Measurements from ENCODE around the gene EXOC3L1. TPM values are rescaled to one million over a fixed set of nuclear protein-coding genes. Genes with fewer than 3 reads are reported as not detected.

Gene EXOC3L1
- total RNA-seq, 1 experiment from 2014 or later, result 0.30 TPM

DNA sequence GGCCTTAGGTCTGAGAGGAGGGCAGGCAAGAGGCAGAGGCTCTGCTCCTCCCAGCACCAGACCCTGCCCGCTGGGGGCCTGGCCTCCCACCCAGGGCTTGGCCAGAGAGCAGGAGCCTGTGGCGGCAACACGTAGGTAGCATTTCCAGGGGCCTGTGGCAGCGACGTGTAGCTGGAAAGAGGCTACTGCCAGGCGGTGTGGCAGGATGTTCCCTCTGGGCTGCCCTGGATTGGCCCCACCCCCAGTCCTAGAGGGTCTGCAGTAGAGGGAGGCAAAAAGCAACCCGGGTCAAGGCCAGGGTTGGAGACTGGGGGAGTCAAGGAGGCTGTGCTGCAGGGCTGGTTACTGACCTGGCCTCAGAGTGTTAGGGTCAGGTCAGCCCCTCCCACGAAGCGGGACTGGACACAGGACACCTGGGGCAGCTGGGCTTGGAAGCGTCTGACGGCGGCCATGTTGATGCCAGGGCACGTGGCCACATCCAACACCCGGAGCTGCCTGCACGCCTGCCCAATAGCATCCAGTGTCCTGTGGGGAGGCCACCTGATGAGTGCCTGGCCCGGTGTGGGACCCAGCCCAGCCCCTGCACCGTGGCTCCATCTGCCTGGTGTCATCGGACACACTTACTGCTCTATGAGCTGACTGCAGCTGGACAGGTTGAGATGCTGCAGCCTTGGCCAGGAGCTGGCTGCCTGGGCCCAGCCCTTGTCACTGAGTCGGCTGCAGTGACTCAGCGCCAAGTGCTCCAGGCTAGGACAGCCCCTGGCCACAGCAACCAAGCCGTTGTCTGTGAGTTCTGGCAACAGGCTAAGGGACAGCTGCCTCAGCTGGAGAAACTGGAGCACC is 17.5 kb upstream of the EXOC3L1 start:
- peak overlapping the region; percentile 62 for H3K4me2 ChIP-seq (ENCODE audit: low read length)
- DNase-seq (ENCODE audit: low read depth, low spot score), result no peak
- no peaks in the 10 kb centered on the region for H3K9me2 ChIP-seq (ENCODE audit: insufficient read depth)
- no peak for TF ChIP-seq SIN3A (IDR thresholded peaks at IDR 0.05; ENCODE audit: low read depth)
- peak; percentile 30; the same call in 1 of the 2 replicates for TF ChIP-seq POLR2AphosphoS5 (IDR thresholded peaks at IDR 0.05; ENCODE audit: low read depth, low read length)
- TF ChIP-seq EZH2phosphoT487 (IDR thresholded peaks at IDR 0.05; ENCODE audit: borderline replicate concordance), result no peak
- no peaks in the 10 kb centered on the region for H3K79me2 ChIP-seq (ENCODE audit: insufficient read depth, low read length)
- no peaks in the 10 kb centered on the region for H3K9me3 ChIP-seq (ENCODE audit: control insufficient read depth in 1 of 2, insufficient read depth in 1 of 2, low read depth in 1 of 2, low read length in 2 of 2)
- peaks cover 11 to 25% of the 10 kb centered on the region in 2 experiments for H3K4me1 ChIP-seq (ENCODE audit: control insufficient read depth in 1 of 2, insufficient read depth in 2 of 2, low read length in 2 of 2)
- H3K27me3 ChIP-seq (ENCODE audit: insufficient read depth, low read length), result no peaks in the 10 kb centered on the region
- RAD21 ChIA-PET (ENCODE audit: low non-redundant PET in 1 of 2, low total read pairs in 2 of 2, uncharacterized antibody in 2 of 2, unreplicated experiment in 2 of 2), result no interaction called here
- no TSS peak for BruUV-seq (replicated peaks)
- no peak overlapping the region for H2AFZ ChIP-seq (ENCODE audit: low read depth, low read length, poor library complexity, severe bottlenecking)
- peak; percentile 69 for ATAC-seq
- H3K4me3 ChIP-seq (replicated peaks in 1 of 2; ENCODE audit: low read depth in 1 of 2, low read length in 2 of 2), result no peak overlapping the region
- POLR2A ChIA-PET, result interaction anchor here (0.8 kb wide), 1 partner anchor 9 kb away, joined by 5 read pairs; no protein-coding TSS in a partner anchor
- H4K20me1 ChIP-seq (ENCODE audit: insufficient read depth), result no peaks in the 10 kb centered on the region
- H3K9ac ChIP-seq (ENCODE audit: low read length), result peak overlapping the region; percentile 32; the same call in 1 of the 2 replicates
- H3K36me3 ChIP-seq (ENCODE audit: control insufficient read depth in 1 of 2, insufficient read depth in 2 of 2, low read length in 2 of 2), result peaks cover 3 to 7% of the 10 kb centered on the region in 2 experiments; a peak in 2 of 4 replicates
- intact Hi-C loops (cut with micrococcal nuclease), result no loop called here
- CTCF ChIA-PET, result interaction anchor here (1.8 kb wide), 1 partner anchor 9 kb away, joined by 7 read pairs; no protein-coding TSS in a partner anchor
- peak overlapping the region; percentile 40; the same call in 1 of the 2 replicates for H3K27ac ChIP-seq (ENCODE audit: low read depth, low read length)

DNA sequence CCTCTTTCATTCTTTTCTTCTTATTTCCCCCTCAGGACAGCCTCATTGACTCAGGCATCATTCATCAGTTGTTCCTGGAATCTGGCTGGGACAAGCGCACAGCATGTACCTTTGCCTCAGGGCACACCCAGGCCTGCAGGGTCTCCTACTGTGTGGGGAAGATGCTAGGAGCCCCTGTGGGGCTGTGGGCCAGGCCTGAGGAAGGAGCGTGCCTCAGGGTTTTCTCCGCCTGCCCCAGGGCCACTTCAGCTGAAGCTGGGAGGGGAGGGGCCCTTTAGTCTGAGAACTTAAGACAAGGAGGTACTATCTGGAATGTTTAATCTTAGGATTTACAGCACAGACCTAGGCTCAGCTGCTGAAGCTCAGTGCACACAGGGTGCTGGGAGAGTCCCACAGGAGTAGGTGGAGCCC is 16.9 kb upstream of the EXOC3L1 start:
- DNase-seq (ENCODE audit: low read depth, low spot score) (no peak), ATAC-seq (peak; percentile 28; the same call in 1 of the 2 replicates)
- Histone ChIP-seq H2AFZ (ENCODE audit: low read depth, low read length, poor library complexity, severe bottlenecking) (no peak overlapping the region), H3K9me3 (ENCODE audit: control insufficient read depth in 1 of 2, insufficient read depth in 1 of 2, low read depth in 1 of 2, low read length in 2 of 2) (no peaks in the 10 kb centered on the region), H3K9me2 (ENCODE audit: insufficient read depth) (no peaks in the 10 kb centered on the region), H3K9ac (ENCODE audit: low read length) (no peak overlapping the region; the same call in 1 of the 2 replicates), H3K27ac (ENCODE audit: low read depth, low read length) (peak overlapping the region; percentile 38; the same call in 1 of the 2 replicates), H3K4me2 (ENCODE audit: low read length) (peak overlapping the region; percentile 62), H4K20me1 (ENCODE audit: insufficient read depth) (no peaks in the 10 kb centered on the region), H3K27me3 (ENCODE audit: insufficient read depth, low read length) (no peaks in the 10 kb centered on the region), H3K79me2 (ENCODE audit: insufficient read depth, low read length) (no peaks in the 10 kb centered on the region), H3K4me1 (ENCODE audit: control insufficient read depth in 1 of 2, insufficient read depth in 2 of 2, low read length in 2 of 2) (peaks cover 11 to 25% of the 10 kb centered on the region in 2 experiments), H3K4me3 (replicated peaks in 1 of 2; ENCODE audit: low read depth in 1 of 2, low read length in 2 of 2) (no peak overlapping the region), H3K36me3 (ENCODE audit: control insufficient read depth in 1 of 2, insufficient read depth in 2 of 2, low read length in 2 of 2) (peaks cover 8 to 12% of the 10 kb centered on the region in 2 experiments; a peak in 3 of 4 replicates)
- BruUV-seq (replicated peaks), result no TSS peak
- intact Hi-C loops (cut with micrococcal nuclease), result no loop called here
- TF ChIP-seq SP1 (IDR thresholded peaks at IDR 0.05; ENCODE audit: low read depth) (no peak), JUND (IDR thresholded peaks at IDR 0.05) (no peak), ELF1 (IDR thresholded peaks at IDR 0.05; ENCODE audit: borderline replicate concordance, low read depth) (no peak), EZH2phosphoT487 (IDR thresholded peaks at IDR 0.05; ENCODE audit: borderline replicate concordance) (no peak), CBX3 (IDR thresholded peaks at IDR 0.05; ENCODE audit: low read depth) (no peak), POLR2A (IDR thresholded peaks at IDR 0.05; ENCODE audit: borderline replicate concordance, extremely low read depth, insufficient read depth, insufficient read length) (no peak), ZFX (IDR thresholded peaks at IDR 0.05) (no peak)
- TF ChIP-seq, protein P1, sequence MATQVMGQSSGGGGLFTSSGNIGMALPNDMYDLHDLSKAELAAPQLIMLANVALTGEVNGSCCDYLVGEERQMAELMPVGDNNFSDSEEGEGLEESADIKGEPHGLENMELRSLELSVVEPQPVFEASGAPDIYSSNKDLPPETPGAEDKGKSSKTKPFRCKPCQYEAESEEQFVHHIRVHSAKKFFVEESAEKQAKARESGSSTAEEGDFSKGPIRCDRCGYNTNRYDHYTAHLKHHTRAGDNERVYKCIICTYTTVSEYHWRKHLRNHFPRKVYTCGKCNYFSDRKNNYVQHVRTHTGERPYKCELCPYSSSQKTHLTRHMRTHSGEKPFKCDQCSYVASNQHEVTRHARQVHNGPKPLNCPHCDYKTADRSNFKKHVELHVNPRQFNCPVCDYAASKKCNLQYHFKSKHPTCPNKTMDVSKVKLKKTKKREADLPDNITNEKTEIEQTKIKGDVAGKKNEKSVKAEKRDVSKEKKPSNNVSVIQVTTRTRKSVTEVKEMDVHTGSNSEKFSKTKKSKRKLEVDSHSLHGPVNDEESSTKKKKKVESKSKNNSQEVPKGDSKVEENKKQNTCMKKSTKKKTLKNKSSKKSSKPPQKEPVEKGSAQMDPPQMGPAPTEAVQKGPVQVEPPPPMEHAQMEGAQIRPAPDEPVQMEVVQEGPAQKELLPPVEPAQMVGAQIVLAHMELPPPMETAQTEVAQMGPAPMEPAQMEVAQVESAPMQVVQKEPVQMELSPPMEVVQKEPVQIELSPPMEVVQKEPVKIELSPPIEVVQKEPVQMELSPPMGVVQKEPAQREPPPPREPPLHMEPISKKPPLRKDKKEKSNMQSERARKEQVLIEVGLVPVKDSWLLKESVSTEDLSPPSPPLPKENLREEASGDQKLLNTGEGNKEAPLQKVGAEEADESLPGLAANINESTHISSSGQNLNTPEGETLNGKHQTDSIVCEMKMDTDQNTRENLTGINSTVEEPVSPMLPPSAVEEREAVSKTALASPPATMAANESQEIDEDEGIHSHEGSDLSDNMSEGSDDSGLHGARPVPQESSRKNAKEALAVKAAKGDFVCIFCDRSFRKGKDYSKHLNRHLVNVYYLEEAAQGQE (IDR thresholded peaks at IDR 0.05; ENCODE audit: low read depth), result no peak
- ChIA-PET POLR2A (no interaction called here), RAD21 (ENCODE audit: low non-redundant PET in 1 of 2, low total read pairs in 2 of 2, uncharacterized antibody in 2 of 2, unreplicated experiment in 2 of 2) (no interaction called here), CTCF (interaction anchor here (1.8 kb wide), 1 partner anchor 9 kb away, joined by 7 read pairs; no protein-coding TSS in a partner anchor)

Data from HCT116 (cell line).